RCC 7860 (cell line): ENCODE results near the gene AFMID.
"Not testable (repeated sequence)": the region's sequence is repeated elsewhere in the genome, so short reads cannot be mapped to it uniquely, and the experiment has no call there.

Experiments used
- DNase-seq: peaks from one replicate; pipeline ENCODE4 v3.0.0-alpha.2; 2015; ENCODE audit warnings: low spot score
- FAIRE-seq: peaks from 2 replicates; lab custom pipeline; 2012; peaks lifted over from hg19 to GRCh38; lab: Jason Lieb, UNC

The AFMID gene

DNA sequence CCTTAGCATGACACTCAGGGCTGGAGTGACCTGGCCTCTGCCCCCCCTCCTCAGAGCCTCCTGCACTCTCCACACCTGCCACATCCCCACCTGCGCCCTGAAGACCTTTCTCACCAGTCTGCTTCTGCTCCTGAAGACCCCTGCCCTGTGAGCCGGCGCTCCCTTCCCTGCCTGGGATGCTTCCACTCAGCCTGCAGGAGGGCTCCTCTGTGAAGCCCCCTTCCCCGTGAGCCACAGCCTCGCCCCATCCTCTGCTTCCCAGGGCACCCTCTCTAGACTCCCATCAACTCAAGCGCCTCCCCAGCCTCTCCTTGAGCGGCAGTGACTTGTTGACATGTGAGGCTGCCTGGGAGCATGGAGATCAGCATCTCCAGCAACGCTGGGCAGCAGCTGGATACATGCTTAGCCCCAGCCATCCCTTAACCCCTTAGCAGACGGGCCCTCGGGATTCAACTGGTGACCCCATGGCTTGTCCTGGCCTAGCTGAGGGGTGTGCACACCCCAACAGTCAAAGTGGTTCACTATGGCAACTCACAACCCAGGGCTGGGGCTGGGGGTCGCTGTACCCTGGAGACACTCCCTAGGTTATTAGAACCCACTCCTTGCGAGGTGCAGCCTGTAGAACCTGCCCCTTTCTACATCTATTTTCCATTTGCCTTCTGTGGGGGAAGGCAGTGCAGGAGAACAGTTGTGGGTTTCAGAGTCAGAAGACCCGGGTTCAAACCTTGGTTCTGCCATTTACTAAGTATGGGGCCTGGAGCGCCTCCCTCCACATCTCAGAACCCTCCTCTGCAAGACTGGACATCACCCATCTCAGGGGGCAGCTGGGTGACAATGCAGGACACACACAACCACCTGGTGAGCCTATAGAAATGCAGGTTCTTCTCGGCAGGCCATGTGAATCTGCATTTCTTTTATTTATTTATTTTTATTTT lies 65.8 kb downstream of the AFMID start:
- FAIRE-seq (no peak), DNase-seq (no peak)

DNA sequence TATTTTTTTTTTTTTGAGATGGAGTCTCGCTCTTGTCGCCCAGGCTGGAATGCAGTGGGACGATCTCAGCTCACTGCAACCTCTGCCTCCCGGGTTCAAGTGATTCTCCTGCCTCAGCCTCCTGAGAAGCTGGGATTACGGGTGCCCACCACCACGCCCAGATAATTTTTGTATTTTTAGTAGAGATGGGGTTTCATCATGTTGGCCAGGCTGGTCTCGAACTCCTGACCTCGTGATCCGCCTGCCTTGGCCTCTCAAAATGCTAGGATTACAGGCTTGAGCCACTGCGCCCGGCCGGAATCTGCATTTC lies 66.4 kb downstream of the AFMID start:
- not testable (repeated sequence) for FAIRE-seq, DNase-seq

DNA sequence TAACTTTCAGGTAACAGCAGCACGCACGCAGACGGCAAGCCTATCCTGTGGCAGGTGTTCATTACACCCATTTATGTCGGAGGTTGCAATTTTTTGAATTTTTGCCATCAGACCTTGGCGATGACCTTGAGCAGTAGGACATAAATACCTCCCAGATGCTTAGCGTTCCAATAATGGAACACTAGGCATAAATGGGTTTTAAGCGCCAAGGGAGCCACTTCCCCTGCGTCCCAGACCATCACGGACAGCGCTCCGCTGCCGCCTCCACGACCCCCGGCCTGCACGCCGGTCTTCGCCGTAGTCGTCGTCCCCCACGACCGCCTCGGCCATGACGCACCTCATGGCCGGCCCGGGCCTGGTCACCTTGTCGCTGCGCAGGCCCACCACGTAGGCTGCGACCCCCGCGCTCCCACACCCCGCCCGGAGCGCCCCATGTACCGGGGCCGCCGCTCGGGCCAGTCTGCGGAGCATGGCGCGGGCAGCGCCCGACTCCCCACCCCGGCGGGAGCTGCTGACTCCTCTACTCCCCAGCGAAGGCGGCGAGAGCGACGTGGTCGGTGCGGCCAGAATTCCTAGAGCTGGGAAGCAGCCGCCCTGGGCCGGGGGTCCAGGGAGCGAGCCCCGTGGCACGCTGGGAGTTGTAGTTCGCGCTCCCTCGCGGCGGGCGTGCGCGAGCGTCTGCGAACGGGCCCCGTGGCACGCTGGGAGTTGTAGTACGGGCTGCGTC lies 66.9 kb downstream of the AFMID start:
- FAIRE-seq (no peak), DNase-seq (peak; percentile 51)

GRCh38 chr17:78255029-78255656 lies 68.0 kb downstream of the AFMID start:
- DNase-seq (no peak), FAIRE-seq (no peak)

GRCh38 chr17:78255953-78256706 lies 69.0 kb downstream of the AFMID start:
- no peak for DNase-seq
- FAIRE-seq: no peak

- no peak for DNase-seq
- no peak for FAIRE-seq
Measured at GRCh38 chr17:78256707-78257591, 69.8 kb downstream of the AFMID start.
